ENCODE results near the gene CCN6.

CCN6 gene

DNA sequence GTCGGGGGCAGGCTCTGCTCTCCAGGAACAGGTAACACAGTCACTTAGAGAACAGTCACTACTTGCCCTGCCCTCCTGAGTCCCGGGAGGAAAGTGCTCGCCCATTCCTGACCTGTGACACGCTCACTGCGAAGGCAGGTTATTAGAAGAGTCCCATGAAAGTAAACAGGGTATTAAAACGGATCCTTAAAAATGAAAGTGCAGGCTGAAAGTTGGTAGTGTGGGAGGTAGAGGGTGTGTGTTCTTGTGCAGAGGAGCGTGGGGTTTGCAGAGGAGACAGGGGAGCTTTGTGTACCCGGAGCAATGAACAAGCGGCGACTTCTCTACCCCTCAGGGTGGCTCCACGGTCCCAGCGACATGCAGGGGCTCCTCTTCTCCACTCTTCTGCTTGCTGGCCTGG lies at the start of gene CCN6:
CCN6 (plus strand) TSS at position 104 of the 400 bp plus-strand sequence; CDS start at position 358, 254 bp downstream.
- DNase-seq (ENCODE audit: low read depth): no peak

DNA sequence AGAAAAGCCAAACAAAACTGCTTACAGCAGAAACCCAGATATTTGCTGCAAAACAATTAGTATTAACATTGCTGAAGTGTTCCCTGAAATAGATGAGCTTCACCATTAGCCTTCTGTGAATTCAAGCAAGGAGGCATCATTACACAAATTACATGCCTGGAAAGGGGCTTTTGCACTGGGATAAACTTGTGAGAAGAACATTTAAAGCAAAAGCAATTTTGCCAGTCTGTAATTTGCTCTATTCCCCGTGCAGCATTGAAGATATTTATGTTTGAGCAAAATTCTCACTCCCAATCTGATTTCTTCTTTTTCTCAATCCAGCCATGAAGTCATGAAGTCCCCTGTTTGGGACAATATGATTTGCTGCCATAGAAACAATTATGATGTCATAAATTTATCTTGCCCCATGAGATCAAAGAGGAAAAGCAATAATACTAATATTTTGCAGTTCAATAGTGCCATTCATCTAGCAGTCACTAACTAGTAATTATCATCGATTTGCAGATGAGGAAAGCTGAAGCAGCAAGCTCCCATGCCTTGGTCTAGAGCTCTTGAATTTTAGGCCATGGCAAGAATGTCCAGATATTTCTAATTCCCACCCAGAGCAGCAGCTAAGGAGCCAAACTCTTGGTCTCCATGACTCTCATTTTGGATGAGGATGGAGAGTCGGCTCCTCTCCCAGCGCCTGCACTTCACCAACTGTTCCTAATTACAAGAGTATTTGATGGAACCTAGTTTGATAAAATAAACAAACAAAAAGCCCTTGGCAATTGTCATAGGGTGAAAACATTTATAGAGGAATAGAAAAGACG lies 49.5 kb upstream of the CCN6 start:
- DNase-seq (ENCODE audit: low read depth): no peak

DNA sequence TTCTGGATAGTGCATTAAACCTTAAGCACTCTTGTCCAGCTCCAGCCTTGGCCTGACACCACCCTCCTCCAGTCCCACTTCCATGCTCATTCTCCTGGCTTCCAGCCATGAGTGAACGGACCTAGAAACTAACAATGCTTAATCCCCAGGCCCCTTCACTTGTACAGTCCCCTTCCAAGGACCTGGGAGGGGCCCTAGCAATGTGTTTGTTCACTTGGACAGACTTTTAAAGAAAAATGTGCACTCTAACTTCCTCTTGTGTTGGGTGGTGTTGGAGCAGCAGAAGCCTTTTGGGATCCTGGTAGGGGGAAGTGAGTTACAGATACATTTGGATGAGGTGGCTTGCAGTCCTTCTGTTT lies 48.9 kb upstream of the CCN6 start:
- no peak for DNase-seq (ENCODE audit: low read depth)

DNA sequence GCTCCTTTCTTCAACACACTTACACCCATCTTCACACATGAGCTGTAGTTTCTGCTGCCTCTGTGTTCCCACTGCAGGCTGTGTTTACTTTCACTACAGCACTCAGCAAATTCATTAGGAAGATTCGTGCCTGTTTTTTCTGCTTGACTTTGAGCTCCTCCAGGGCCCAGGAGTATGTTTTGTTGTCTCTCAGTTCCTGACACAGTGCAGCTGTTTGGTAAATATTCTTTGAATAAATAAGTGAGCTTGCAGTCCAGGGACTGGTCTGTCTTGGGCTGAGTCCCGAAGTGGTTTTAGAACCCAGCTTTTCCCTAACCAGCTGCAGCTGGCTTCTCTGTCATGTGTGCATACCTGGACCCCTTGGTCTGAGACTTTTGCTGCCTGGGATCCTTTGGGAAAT lies 46.6 kb upstream of the CCN6 start:
- no peak for DNase-seq (ENCODE audit: low read depth)

DNA sequence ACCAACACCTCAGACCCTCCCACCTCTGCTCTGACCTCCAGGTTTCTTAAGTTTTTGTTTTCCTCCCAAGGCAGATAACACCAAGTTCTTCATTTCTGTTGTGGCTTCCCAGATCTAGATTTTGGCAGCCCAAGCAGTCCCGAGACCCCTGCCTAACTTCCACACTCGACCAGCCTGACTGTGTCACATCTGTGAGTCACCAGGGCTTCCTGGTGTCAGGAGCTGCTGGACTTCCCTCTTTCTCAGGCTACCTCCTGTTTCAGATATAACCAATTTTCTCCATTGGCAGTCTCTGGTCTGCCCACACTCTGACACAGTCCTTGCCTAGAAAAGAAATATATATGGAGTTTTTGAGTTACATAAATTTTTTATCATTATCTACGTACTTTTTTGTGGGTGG lies 46.1 kb upstream of the CCN6 start:
- no peak for DNase-seq (ENCODE audit: low read depth)

DNA sequence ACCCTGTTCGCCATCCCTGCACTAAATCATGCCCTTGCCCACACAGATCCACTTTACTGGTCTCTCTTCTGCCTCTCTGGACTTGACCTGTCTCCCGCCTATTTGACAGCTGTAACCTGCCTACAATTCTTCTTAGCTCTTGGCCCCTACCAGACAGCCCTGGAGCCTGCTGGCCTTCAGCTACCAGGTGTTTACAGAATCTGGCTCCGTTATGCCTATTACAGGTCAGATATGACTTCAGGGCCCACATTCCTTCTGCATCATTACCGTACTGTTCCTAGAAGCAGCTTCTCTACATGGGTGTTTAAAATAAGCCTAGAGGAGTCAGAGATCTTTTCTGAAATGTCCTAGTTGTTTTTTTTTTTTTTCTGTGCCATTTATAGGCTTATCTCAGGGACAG lies 45.4 kb upstream of the CCN6 start:
- no peak for DNase-seq (ENCODE audit: low read depth)

DNA sequence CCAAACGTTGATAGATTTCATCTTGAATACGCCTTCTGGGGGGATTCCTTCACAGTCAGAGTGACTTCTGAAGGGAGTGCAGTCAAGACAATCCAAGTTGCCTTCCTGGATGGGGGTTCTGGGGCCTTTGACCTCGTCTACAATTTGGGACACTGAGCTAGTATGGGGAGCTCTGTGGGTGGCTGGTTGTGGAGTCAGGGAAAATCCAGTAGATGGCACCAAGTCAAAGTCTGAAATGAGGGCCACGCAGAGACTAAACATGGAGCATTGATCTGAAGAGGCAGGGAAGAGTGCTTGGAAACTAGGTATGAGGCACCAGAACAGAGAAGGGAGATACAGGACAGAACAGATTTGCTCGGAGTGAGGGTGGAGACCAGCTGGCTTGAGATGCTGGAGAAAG lies 43.6 kb upstream of the CCN6 start:
- DNase-seq (ENCODE audit: low read depth): no peak

DNA sequence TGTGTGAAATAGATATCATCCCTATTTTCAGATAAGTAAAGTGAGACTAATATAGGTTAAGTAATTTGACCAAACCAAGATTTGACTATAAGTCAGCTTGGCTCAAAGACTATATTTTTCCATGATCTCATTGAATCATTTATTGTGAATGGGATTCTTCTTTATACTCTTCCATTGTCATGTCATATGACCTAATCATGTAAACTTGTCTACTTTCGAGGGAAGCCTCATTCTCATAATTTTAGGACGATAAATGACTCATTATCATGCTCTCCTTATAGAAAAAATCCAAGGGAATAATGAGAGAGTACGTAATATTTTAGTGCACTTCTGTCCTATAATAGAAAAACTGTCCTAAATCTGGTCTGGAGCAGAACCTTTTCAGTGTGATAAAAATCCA lies 40.9 kb upstream of the CCN6 start:
- no peak for DNase-seq (ENCODE audit: low read depth)

DNA sequence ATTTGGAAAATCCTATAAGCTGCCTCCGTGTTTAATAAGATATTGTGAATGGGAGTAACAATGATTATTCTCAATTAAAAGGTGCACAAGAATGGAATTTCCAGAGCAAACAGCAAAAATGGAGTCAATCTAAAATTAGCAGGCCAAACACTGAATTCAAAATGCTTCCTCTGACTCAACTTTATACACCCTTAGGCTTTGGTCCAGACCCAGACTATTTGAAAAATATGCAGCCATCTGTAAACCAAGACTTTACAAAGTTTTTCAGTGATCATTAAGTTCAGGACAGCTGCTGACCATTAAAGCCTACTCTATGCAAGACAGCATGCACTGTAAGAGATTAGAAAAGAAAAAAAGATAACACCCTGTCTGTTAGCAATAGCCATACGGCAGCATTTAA lies 39.4 kb upstream of the CCN6 start:
- no peak for DNase-seq (ENCODE audit: low read depth)

DNA sequence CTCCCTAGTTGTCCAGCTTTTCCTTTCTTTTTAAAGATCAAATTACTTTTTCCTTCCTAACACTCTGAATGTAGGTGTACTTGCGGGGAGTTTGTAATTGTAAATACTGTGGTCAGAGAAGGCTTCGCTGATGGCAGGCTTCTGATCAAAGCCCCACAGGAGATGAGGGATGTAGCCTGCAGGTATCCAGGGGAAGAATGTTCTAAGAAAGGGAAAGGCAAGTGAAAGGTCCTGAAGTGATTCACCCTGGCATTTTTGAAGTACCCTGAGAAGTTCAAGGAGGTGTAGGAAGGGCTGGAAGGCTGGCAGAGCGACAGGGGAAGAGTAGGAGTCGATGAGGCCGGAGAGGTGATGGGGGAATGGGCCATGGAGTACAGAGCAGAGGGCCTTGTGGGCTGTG lies 38.2 kb upstream of the CCN6 start:
- DNase-seq (ENCODE audit: low read depth): no peak

DNA sequence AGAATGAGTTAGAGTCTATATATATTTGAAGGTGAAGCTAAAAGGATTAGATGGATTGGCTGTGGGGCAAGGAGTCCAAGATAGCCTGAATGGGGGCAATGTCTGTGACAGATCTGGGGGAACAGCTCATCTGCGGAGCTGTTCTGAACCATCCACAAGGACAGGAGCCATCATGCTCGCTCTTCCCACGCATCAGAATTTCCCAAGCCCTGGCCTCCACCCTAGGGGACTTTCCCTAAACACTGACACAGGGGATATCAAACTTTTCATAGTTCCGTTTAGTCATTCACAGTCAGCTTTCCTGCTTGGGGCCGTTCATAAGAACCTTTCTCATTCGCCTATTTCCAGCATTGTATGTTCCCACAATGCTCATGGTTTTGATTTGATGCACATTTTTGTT lies 37.6 kb upstream of the CCN6 start:
- peak; percentile 25 for DNase-seq (ENCODE audit: low read depth)

DNA sequence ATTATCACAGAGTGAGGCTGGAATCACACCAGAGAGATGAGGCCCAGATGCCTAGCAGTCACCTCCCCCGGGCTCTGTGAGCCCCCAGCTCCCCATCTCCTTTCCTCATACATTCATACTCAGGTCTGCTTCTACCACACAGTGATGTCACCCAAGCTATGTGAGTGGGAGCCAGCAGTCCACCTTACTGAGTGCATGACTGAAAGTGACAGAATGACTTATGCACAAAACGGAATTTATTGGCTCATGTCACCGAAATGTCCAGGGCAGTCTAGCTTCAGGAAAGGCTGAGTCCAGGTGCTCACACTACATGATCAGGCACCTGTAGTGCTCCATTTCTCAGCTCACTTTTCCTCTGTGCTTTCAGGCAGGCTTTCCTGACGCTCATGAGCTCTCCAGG lies 36.7 kb upstream of the CCN6 start:
- DNase-seq (ENCODE audit: low read depth): no peak

DNA sequence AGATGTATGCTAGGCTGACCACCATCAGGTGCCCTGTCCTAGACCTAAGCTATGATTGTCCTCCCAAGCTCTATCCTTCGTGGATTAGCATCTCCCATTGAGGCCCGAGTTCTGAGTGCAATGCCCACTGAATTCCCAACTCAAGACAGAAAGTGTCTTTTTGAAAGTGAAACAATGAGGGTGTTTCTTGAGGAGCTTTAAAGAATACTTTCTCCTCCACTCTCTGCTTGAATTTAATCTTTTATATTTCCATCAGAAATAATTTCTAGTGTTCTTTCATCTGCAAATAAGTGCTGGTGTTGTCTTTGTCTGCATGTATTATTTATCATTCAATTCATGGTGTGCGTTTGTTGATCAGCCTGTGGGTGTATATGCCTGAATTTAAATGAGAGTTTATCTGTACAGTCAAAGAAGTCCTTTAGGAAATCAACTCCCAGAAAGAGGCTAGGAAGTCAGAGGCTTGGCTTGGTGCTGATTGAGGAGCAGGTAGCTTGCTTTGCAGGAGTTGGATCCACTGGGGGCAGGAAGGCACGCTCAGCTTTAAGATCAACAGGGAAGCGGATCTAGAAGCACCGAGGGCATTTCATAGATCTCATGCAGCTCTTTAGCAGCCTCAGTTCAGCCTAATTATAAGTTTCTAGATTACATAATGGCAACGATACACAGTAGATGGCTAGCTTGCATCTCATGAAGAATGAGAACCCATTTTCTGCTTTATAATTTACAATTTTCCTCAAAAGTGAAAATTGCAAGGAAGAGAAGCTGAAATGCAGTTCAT lies 36.0 kb upstream of the CCN6 start:
- DNase-seq (ENCODE audit: low read depth): no peak

DNA sequence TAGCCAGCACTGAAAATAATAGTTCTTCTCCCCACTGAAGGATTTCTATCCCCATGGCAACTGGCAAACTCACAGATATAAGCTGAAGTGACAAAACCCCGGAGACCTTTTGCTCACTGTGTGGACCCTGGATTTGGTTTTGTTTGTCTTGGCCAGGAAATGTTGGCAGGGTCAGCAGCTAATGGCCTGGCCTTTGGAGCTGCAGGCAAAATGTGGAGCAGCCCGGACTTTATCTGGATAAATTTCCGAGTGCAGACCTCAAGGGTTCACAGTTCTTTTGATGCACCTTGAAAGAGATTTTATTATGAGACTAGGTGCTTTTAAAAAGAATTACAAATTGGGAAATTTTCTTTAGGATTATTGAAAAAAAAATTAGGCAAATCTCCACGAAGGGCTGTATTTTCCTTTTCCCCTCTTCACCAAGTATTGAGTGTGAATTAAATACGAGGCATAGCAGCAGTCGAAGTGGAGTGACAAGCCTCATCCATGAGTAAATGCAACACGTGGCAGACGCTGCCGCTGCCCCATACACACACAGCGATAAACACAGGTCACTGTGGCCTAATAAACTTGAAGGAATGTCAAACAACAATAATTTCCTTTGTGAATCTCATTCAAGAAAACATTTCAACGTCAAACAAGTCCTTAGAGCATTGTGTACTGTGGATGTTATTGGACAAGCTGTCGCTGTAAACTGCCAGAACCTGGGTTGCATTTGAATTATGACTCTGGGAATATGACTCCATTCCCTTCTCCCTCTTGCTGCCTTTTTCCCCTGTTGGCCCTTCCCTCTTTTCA lies 35.1 kb upstream of the CCN6 start:
- no peak for DNase-seq (ENCODE audit: low read depth)

DNA sequence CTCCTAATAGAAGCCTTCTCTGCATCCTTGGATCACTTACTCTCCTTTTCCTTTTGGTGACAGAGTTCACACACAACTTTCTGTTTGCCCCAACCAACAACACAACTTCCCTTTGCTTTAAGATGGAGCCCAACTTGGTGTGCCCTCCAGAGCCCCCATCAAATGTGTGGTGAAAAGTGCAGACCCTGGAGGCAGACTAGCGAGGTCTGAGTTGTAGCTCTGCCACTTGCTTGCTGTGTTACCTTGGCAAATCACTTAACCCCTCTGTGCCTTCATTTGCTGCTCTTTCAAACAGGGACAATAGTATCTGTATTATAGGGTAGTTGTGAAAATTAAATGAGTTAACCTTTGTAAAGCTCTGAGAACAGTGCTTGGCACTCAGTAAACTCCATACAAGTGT lies 34.3 kb upstream of the CCN6 start:
- DNase-seq (ENCODE audit: low read depth): no peak

DNA sequence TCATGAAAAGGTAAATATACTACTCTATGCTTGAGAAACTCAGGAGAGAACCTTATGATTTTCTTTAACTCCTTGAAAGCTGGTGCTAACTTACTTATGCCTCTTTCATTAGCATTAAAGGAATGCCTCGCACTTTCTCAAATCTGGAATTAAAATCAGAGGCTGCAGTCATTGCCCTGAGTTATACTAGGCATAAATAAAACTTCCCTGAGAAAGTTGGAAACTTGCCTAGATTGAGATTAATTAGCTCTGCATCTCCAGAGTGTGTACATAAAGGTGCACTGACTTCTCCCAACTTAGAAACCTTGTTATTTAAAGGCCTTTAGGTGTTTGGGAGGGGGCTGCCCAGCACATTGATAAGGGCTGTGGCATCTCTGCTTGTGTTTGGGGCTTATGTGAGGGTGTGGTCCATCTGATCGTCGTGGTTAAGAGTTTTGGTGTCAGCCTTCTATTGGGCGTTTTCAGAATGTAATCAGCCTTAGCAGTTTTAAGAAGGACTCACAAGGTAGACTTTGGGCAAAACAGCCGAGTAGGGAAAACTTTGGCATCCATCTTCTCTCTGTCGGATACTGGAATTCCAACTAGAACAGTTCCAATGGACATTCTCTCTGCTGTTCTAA lies 32.1 kb upstream of the CCN6 start:
- no peak for DNase-seq (ENCODE audit: low read depth)

DNA sequence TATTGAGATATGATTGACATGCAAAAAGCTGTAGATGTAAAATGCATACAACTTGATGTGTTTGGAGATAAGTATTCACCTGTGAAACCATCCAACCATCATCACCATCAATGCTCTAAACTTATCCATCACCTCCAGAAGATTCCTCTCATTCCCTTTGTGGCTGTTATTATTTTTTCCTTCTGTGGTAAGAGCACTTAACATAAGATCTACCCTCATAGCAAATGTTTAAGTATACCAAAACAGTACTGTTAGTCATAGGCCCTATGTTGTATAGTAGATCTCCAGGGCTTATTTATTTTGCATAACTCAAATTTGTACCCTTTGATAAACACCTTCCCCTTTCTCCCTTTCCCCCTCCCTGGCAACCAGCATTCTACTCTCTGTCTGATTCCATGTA lies 31.2 kb upstream of the CCN6 start:
- no peak for DNase-seq (ENCODE audit: low read depth)

DNA sequence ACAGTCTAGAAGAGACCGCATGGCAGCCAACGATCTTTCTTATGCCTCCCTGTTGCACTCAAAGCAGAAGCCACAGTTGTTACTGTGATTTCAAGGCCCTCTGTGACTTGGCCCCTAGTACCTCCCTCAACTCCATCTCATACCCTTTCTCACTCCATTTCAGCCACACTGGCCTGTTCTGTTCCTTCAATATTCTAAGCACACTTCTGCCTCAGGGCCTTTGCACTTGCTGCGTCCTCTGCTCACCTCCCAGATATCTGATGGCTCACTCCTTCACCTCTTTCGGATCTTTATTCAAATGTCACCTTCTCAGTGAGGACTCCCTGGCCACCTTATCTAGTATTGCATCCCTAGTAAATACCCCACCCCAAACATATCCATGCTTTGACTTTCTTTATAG lies 29.4 kb upstream of the CCN6 start:
- no peak for DNase-seq (ENCODE audit: low read depth)

DNA sequence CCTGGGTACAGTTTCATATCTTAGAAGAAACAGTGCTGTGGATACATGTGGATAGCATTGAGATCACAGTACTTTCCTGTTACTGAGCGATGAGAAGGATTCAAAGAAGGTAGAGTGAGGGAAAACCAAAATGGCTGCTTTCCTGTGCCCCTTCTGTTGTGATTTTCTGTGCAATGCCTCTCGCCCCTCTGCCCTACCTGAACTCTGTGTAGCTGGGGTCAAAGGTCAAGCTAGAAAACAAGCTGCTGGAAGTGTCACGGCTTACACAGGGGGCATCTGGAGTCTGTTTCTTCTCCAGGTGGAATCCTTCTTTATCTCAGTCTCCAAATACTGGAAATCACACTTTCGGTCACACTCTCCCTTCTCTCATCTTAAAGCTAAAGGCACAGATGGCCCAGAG lies 27.0 kb upstream of the CCN6 start:
- no peak for DNase-seq (ENCODE audit: low read depth)

DNA sequence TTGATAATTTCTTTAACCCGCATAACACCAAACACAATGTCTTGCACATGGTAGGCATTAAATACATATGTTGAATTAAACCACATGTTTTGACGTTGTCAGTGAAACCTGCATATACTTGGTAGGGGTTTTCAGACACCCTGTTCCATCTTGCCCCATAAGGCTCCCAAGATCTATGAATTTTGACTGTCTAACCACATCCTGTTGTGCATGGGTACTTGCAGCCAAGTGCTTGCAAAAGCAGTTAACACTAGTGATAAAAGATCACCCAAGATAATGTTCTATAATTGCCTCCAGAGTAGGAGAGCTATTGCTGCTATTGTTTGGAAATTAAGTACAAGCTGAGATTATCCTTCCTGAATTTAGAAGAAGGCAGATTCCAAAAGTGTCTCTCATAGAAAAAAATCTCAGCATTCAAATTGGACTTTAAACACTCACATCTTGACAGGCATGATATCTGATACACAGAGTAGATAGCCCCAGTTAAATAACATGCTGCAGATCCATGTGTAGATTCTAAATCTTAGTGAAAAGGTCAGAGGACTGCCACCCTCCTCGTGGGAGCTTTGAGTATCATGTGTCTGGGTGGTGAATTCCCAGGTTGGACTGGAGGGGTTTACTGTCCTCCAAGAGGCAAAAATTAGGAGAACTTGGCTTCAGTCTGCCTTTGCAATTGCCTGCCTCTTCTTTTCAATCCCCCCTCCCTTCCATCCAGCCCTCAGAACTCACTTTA lies 25.8 kb upstream of the CCN6 start:
- no peak for DNase-seq (ENCODE audit: low read depth)

DNA sequence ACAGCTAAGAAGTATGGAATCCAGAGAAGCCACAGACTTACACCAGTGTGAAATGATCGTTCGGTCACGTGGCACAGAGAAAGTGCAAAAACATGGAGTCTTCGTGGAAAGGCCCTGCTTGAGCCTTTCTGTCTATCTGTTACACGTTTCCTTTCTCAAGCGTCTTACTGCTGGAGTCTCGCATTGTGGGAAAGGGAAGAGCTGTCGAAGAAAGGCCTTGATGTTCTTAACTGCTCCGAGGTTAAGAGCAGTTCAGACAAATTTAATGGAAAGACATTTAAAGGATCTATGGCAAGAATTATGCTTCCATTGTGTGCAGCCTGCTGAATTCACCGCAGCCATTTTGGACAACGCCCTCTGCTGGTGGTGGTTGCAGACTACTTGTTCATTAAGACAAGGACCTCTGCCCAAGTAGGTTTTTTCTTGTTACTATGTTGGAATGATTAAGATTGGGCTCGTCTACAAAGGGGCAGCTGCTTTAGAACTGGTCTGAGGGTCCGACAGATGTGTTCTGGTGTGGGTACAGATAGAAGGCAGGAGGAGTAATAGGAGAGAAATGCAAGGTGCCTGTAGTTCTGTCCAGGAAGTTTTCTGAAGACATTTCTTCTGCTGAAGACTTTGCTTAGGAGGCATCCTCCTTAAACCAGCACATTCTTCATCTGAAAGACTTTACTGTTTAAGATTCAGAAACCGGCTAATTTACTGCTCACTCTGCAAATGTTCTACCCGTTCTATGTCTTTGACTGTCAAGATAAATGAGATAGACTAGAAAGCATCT lies 24.7 kb upstream of the CCN6 start:
- DNase-seq (ENCODE audit: low read depth): peak; percentile 62
